Transverse colon (tissue), 4 donors: ENCODE measurements around the gene SLC35F1. TPM values are rescaled to one million over a fixed set of nuclear protein-coding genes. Genes with fewer than 3 reads are reported as not detected.

Experiments used
- DNase-seq: peaks from one replicate; pipeline ENCODE4 v3.0.0-alpha.2; 2019
- H3K27ac ChIP-seq, 4 donors: fragments of 200-600 bp; sonication (generic); 2 replicates each; pipeline ENCODE4 v1.5.1; 2016 to 2018; ENCODE audit warnings: inconsistent platforms in 4 of 4
- H3K27me3 ChIP-seq: fragments of 200-600 bp; sonication (generic); 2 replicates; pipeline ENCODE4 v1.5.1; 2017; ENCODE audit warnings: inconsistent platforms
- H3K36me3 ChIP-seq, 4 donors: fragments of 200-600 bp; sonication (generic); 2 replicates each; pipeline ENCODE4 v1.5.1; 2017 to 2019; ENCODE audit warnings: inconsistent platforms in 4 of 4
- H3K4me1 ChIP-seq, 4 donors: fragments of 200-600 bp; sonication (generic); 2 replicates each; pipeline ENCODE4 v1.5.1; 2017 to 2020; ENCODE audit warnings: inconsistent platforms in 4 of 4
- H3K4me3 ChIP-seq, 4 donors: fragments of 200-600 bp; sonication (generic); 1 replicate in 1 of 4; 2 replicates in 3 of 4; pipeline versions ENCODE4 v1.5.1 to v1.6.1; 2017 to 2019; ENCODE audit warnings: inconsistent platforms in 4 of 4
- H3K9me3 ChIP-seq, 2 donors: fragments of 200-600 bp; sonication (generic); 2 replicates each; pipeline ENCODE4 v1.5.1; 2017 to 2019; ENCODE audit warnings: inconsistent platforms in 2 of 2
- CTCF ChIP-seq, 5 experiments: fragments of 200-600 bp in 3 of 5; fragments of 450-650 bp in 2 of 5; sonication (generic) in 3 of 5; IDR thresholded peaks; 1 replicate in 2 of 5; 2 replicates in 3 of 5; pipeline ENCODE4 v1.5.1; 2016 to 2017; ENCODE audit warnings: antibody characterized with exemption in 5 of 5, inconsistent platforms in 3 of 5, mild to moderate bottlenecking in 2 of 5, moderate library complexity in 1 of 5
- EP300 ChIP-seq: sonication (generic); formaldehyde crosslinking; IDR thresholded peaks from one replicate; pipeline ENCODE4 v1.6.1; 2017; ENCODE audit warnings: antibody characterized with exemption, low read depth
- POLR2A ChIP-seq: fragments of 450-650 bp; IDR thresholded peaks from one replicate; pipeline ENCODE4 v1.6.1; 2016; ENCODE audit warnings: antibody characterized with exemption, mild to moderate bottlenecking, moderate library complexity
- POLR2AphosphoS5 ChIP-seq, 3 donors: sonication (generic); formaldehyde crosslinking; IDR thresholded peaks; one replicate each; pipeline ENCODE4 v1.6.1; 2016; ENCODE audit warnings: antibody characterized with exemption in 3 of 3
- WGBS, 2 donors: methylation state at CpG; one replicate each; pipeline ENCODE4 v1.1.5; 2018; ENCODE audit warnings: low coverage in 1 of 2; 5-methylcytosine and 5-hydroxymethylcytosine counted together
- in situ Hi-C, 4 donors: fragments of 200-750 bp; cut with MboI; loops; one replicate each; pipeline versions ENCODE4 v1.15.0 to v1.15.1; 2017; ENCODE audit warnings: low sequenced_read_pairs in 3 of 4, low pct_ligation_motif_present in 1 of 4, low pct_unique_long_range_greater_than_20kb in 1 of 4
- intact Hi-C: fragments of 100-400 bp; cut with DNase I; formaldehyde crosslinking; loops from one replicate; pipeline ENCODE4 v1.15.1; 2023; ENCODE audit warnings: low total_unique reads
- total RNA-seq, 4 donors: library from RNA; depleted of rRNA; stranded (reverse); fragments of >200 nt; gene quantifications; one replicate each; pipeline ENCODE4 v1.1.0, GENCODE V29; 2016

The SLC35F1 gene
- total RNA-seq, 4 donors from 2014 or later: 0.37 to 1.1 (median 0.71) TPM

- Histone ChIP-seq H3K27me3 (no peaks in the 10 kb centered on the region), H3K27ac (no peak overlapping the region), H3K9me3 (no peaks in the 10 kb centered on the region), H3K4me1 (no peaks in the 10 kb centered on the region), H3K4me3 (no peak overlapping the region), H3K36me3 (no peaks in the 10 kb centered on the region)
- in situ Hi-C loops: no loop called here
- TF ChIP-seq EP300: no peak
- no peak for TF ChIP-seq CTCF (IDR thresholded peaks at IDR 0.05)
- no peak for TF ChIP-seq POLR2A
- no peak for TF ChIP-seq POLR2AphosphoS5 (IDR thresholded peaks at IDR 0.05)
- WGBS, 2 donors: 29 to 74% methylated on average over 1 to 4 of the region's 4 CpGs
- no peak for DNase-seq
- intact Hi-C loops: no loop called here
These were observed 362.6 kb downstream of the SLC35F1 start for GRCh38 chr6:118269659-118270058.

- no peaks in the 10 kb centered on the region for H3K36me3 ChIP-seq
- no peak for DNase-seq
- in situ Hi-C loops: loop anchor here in 3 of 4 donors (25.0 kb wide), 3 partner anchors 235 to 510 kb away; no protein-coding TSS in a partner anchor
- no peak for TF ChIP-seq POLR2AphosphoS5 (IDR thresholded peaks at IDR 0.05)
- no peak for TF ChIP-seq CTCF (IDR thresholded peaks at IDR 0.05)
- no peak for TF ChIP-seq POLR2A
- TF ChIP-seq EP300: no peak
- H3K9me3 ChIP-seq: no peaks in the 10 kb centered on the region
- WGBS, 2 donors: 38 to 50% methylated on average over 1 of the region's 1 CpG
- no peaks in the 10 kb centered on the region for H3K4me1 ChIP-seq
- no peak overlapping the region for H3K27ac ChIP-seq
- no peaks in the 10 kb centered on the region for H3K27me3 ChIP-seq
- intact Hi-C loops: no loop called here
- H3K4me3 ChIP-seq: no peak overlapping the region
These were observed 370.6 kb downstream of the SLC35F1 start for GRCh38 chr6:118277631-118278030.

DNA sequence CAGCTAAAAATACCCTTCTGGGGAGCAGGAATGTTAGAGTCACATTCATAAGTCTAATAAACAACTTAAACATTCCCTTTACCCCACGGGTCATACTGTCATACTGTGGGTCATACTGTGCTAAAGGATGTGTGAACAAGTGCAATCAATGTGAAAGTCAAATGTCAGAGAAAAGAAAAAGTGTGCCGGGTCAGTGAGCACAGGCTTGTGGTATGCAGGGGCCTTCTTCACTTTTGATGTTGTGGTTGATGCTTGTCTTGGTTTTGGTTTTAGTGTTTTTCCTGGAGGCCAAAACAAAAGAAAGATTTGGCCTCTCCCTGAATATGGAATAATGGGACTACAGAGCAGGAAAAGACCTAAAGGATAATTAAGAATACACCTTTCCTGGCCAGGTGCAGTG is 373.1 kb downstream of the SLC35F1 start:
- DNase-seq: no peak
- intact Hi-C loops: loop anchor here (5.0 to 10.0 kb wide), 2 partner anchors 227 to 335 kb away; no protein-coding TSS in a partner anchor
- in situ Hi-C loops: loop anchor here in 3 of 4 donors (10.0 to 25.0 kb wide), 5 partner anchors 225 to 507 kb away; no protein-coding TSS in a partner anchor
- no peaks in the 10 kb centered on the region for H3K27me3 ChIP-seq
- TF ChIP-seq POLR2A (no peak), POLR2AphosphoS5 (IDR thresholded peaks at IDR 0.05) (no peak), EP300 (no peak), CTCF (IDR thresholded peaks at IDR 0.05) (no peak)
- WGBS, 2 donors: 26 to 39% methylated on average over 2 of the region's 2 CpGs
- H3K9me3 ChIP-seq: no peaks in the 10 kb centered on the region
- H3K4me3 ChIP-seq: no peak overlapping the region
- H3K27ac ChIP-seq: no peak overlapping the region
- H3K36me3 ChIP-seq: no peaks in the 10 kb centered on the region
- H3K4me1 ChIP-seq: peaks cover 0 to 4% (median 0%) of the 10 kb centered on the region in 4 donors

DNA sequence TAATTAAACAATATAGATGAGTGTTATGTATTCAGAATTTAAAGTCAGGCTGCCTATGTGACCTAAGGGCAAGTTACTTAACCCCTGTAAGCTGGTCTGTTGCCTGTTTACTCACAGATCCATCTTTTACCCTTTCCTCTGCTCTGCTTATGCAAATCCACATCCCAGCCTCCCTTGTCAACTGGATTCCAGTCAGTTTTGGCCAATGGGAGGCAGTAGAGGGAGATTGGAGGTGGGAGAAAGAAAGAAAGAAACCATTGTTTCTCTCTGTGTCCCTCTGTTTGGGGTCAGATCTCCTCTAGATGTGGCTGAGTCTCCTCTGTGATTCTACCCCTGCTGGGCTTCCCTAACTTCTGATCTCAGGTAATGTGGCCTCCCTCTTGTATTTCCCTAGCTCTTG is 374.2 kb downstream of the SLC35F1 start:
- TF ChIP-seq CTCF (IDR thresholded peaks at IDR 0.05) (no peak), POLR2AphosphoS5 (IDR thresholded peaks at IDR 0.05) (no peak), EP300 (no peak), POLR2A (no peak)
- H3K4me1 ChIP-seq: peaks cover 0 to 6% (median 0%) of the 10 kb centered on the region in 4 donors
- intact Hi-C loops (loop anchor here (5.0 to 10.0 kb wide), 2 partner anchors 226 to 334 kb away; no protein-coding TSS in a partner anchor), in situ Hi-C loops (loop anchor here in 3 of 4 donors (10.0 to 25.0 kb wide), 5 partner anchors 224 to 506 kb away; no protein-coding TSS in a partner anchor)
- H3K27me3 ChIP-seq: no peaks in the 10 kb centered on the region
- no peak overlapping the region for H3K27ac ChIP-seq
- H3K4me3 ChIP-seq: no peak overlapping the region
- H3K36me3 ChIP-seq: no peaks in the 10 kb centered on the region
- H3K9me3 ChIP-seq: no peaks in the 10 kb centered on the region
- DNase-seq: no peak
